Measurements from ENCODE around the gene CEP135. TPM values are rescaled to one million over a fixed set of nuclear protein-coding genes. Genes with fewer than 3 reads are reported as not detected.

The CEP135 gene
- total RNA-seq, 2 donors from 2014 or later: 5.3 to 12.2 TPM

DNA sequence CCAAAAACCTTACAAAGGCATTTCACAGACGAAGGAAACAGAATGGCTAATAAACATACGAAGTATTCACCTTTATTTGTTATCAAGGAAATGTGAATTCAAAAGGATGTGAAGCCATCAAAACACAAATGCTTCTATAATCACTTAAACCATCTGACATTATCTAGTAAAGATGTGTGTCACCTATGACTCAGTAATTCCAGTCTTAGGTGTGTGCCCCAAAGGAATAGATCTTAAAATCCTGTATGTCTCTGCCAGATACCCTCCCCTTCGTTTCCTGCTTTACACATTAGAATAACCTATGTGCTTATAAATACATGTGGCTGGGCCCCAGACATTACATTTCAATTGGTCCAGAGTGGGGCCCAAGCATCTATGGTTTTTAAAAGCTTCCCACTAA lies 41.8 kb upstream of the CEP135 start:
- no peaks in the 10 kb centered on the region for H3K27me3 ChIP-seq (replicated peaks; ENCODE audit: insufficient read depth)
- TF ChIP-seq, protein P1, sequence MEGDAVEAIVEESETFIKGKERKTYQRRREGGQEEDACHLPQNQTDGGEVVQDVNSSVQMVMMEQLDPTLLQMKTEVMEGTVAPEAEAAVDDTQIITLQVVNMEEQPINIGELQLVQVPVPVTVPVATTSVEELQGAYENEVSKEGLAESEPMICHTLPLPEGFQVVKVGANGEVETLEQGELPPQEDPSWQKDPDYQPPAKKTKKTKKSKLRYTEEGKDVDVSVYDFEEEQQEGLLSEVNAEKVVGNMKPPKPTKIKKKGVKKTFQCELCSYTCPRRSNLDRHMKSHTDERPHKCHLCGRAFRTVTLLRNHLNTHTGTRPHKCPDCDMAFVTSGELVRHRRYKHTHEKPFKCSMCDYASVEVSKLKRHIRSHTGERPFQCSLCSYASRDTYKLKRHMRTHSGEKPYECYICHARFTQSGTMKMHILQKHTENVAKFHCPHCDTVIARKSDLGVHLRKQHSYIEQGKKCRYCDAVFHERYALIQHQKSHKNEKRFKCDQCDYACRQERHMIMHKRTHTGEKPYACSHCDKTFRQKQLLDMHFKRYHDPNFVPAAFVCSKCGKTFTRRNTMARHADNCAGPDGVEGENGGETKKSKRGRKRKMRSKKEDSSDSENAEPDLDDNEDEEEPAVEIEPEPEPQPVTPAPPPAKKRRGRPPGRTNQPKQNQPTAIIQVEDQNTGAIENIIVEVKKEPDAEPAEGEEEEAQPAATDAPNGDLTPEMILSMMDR (IDR thresholded peaks at IDR 0.05): no peak
- DNase-seq (ENCODE audit: low spot score) (no peak), ATAC-seq (ENCODE audit: insufficient number of reproducible peaks, low FRiP score, low read depth) (no peak)
- no peaks in the 10 kb centered on the region for H3K4me1 ChIP-seq (ENCODE audit: control insufficient read depth in 1 of 2, low read depth in 2 of 2)
- no peak overlapping the region for H3K27ac ChIP-seq
- H3K36me3 ChIP-seq: peaks cover 11% of the 10 kb centered on the region
- no peak overlapping the region for H3K4me3 ChIP-seq
- no peaks in the 10 kb centered on the region for H3K9me3 ChIP-seq

GRCh38 chr4:55907469-55907868 lies 41.3 kb upstream of the CEP135 start:
- TF ChIP-seq, protein P1 (IDR thresholded peaks at IDR 0.05): no peak
- Histone ChIP-seq H3K4me3 (no peak overlapping the region), H3K27me3 (replicated peaks; ENCODE audit: insufficient read depth) (no peaks in the 10 kb centered on the region), H3K27ac (no peak overlapping the region), H3K36me3 (peaks cover 11% of the 10 kb centered on the region), H3K4me1 (ENCODE audit: control insufficient read depth in 1 of 2, low read depth in 2 of 2) (no peaks in the 10 kb centered on the region), H3K9me3 (no peaks in the 10 kb centered on the region)
- no peak for ATAC-seq (ENCODE audit: insufficient number of reproducible peaks, low FRiP score, low read depth)
- DNase-seq (ENCODE audit: low spot score): no peak

DNA sequence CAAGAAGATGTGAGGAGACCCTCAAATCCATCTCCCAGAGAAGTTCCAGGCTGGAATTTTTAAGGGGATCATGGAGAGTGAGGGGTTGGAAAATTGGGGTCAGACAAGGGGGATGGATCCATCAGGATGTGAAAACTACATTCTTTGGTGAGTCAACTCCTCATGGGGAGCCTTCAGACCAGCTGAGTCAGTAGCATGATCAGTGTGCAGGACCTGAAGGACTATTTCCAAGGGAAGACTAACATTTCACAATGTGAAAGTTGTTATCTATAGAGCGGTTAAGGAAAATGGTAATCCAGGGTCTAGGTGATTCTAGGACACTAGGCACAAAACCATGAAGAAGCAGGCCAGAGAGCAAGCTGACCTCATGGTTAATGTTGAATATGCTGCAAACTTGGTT lies 38.6 kb upstream of the CEP135 start:
- no peak for DNase-seq (ENCODE audit: low spot score)

GRCh38 chr4:55912249-55912648 lies 36.5 kb upstream of the CEP135 start:
- no peaks in the 10 kb centered on the region for H3K27me3 ChIP-seq (replicated peaks; ENCODE audit: insufficient read depth)
- DNase-seq (ENCODE audit: low spot score) (no peak), ATAC-seq (ENCODE audit: insufficient number of reproducible peaks, low FRiP score, low read depth) (no peak)
- H3K4me3 ChIP-seq: no peak overlapping the region
- no peaks in the 10 kb centered on the region for H3K9me3 ChIP-seq
- no peaks in the 10 kb centered on the region for H3K36me3 ChIP-seq
- H3K27ac ChIP-seq: no peak overlapping the region
- no peaks in the 10 kb centered on the region for H3K4me1 ChIP-seq (ENCODE audit: control insufficient read depth in 1 of 2, low read depth in 2 of 2)
- TF ChIP-seq, protein P1 (IDR thresholded peaks at IDR 0.05): no peak

More for the DNA sequence above, 38.6 kb upstream of the CEP135 start:
- TF ChIP-seq, protein P1 (IDR thresholded peaks at IDR 0.05): no peak
- H3K4me1 ChIP-seq (ENCODE audit: control insufficient read depth in 1 of 2, low read depth in 2 of 2): no peaks in the 10 kb centered on the region
- peaks cover 9% of the 10 kb centered on the region for H3K36me3 ChIP-seq
- no peaks in the 10 kb centered on the region for H3K27me3 ChIP-seq (replicated peaks; ENCODE audit: insufficient read depth)
- no peak for ATAC-seq (ENCODE audit: insufficient number of reproducible peaks, low FRiP score, low read depth)
- H3K9me3 ChIP-seq: no peaks in the 10 kb centered on the region
- no peak overlapping the region for H3K4me3 ChIP-seq
- no peak overlapping the region for H3K27ac ChIP-seq

DNA sequence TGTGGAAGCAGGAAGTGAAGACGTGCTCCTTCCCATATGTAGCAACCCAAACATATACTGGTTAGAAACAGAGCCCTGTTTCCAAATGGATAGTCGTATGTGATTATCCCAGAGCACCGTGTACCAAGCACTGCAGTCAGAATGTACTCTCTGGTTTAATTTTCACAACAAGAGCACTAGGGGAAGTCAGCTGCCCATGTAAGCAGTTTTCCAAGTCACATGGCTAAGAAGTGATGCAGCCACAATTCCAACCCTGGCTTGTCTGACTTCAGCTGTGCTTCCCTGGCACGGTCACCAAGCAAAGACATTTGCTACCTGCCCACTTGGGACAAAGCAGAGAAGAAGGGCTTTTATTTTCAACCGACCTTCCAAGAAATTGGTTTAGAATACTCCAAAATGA lies 28.2 kb upstream of the CEP135 start:
- Histone ChIP-seq H3K4me3 (no peak overlapping the region), H3K36me3 (no peaks in the 10 kb centered on the region), H3K9me3 (no peaks in the 10 kb centered on the region), H3K27me3 (replicated peaks; ENCODE audit: insufficient read depth) (no peaks in the 10 kb centered on the region), H3K4me1 (ENCODE audit: control insufficient read depth in 1 of 2, low read depth in 2 of 2) (no peaks in the 10 kb centered on the region), H3K27ac (no peak overlapping the region)
- peak; percentile 50 for ATAC-seq (ENCODE audit: insufficient number of reproducible peaks, low FRiP score, low read depth)
- TF ChIP-seq, protein P1 (IDR thresholded peaks at IDR 0.05): no peak
- DNase-seq (ENCODE audit: low spot score): no peak
